ENCODE measurements around the gene TUBB1. TPM values are rescaled to one million over a fixed set of nuclear protein-coding genes. Genes with fewer than 3 reads are reported as not detected.

TUBB1 gene
- total RNA-seq, 4 donors from 2014 or later: under 0.01 to 0.83 TPM; not detected in 2

DNA sequence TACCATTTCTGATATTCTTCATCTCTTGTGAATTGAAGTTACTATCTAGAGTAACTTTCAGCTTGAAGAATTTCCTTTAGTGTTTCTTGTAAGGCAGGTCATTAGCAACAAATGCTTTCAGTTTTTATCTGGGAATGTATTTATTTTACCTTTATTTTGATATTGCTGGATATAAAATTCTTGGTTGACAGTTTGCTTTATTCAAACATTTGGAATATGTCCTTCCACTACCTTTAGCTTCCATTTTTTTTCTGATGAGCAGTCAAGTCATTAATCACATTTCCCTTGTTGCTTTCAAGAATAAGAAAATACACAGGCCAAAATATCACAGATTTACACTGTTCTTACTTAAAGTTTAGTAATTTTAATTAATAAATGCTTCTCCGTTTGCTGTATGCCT, 43.9 kb upstream of the TUBB1 start:
- H3K9me3 ChIP-seq: peaks cover 0 to 20% (median 10%) of the 10 kb centered on the region in 4 donors
- no peak overlapping the region for H3K4me3 ChIP-seq
- TF ChIP-seq POLR2A (IDR thresholded peaks at IDR 0.05; ENCODE audit: low read depth) (no peak), POLR2AphosphoS5 (IDR thresholded peaks at IDR 0.05) (no peak), EP300 (IDR thresholded peaks at IDR 0.05) (no peak)
- TF ChIP-seq, protein P1, sequence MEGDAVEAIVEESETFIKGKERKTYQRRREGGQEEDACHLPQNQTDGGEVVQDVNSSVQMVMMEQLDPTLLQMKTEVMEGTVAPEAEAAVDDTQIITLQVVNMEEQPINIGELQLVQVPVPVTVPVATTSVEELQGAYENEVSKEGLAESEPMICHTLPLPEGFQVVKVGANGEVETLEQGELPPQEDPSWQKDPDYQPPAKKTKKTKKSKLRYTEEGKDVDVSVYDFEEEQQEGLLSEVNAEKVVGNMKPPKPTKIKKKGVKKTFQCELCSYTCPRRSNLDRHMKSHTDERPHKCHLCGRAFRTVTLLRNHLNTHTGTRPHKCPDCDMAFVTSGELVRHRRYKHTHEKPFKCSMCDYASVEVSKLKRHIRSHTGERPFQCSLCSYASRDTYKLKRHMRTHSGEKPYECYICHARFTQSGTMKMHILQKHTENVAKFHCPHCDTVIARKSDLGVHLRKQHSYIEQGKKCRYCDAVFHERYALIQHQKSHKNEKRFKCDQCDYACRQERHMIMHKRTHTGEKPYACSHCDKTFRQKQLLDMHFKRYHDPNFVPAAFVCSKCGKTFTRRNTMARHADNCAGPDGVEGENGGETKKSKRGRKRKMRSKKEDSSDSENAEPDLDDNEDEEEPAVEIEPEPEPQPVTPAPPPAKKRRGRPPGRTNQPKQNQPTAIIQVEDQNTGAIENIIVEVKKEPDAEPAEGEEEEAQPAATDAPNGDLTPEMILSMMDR (IDR thresholded peaks at IDR 0.05): no peak
- intact Hi-C loops (cut with DNase I): no loop called here
- no peaks in the 10 kb centered on the region for H3K36me3 ChIP-seq
- DNase-seq (ENCODE audit: extremely low spot score): no peak
- 97% methylated on average over 1 of the region's 1 CpG for WGBS
- H3K27me3 ChIP-seq: no peaks in the 10 kb centered on the region
- peaks cover 0 to 1% (median under 1%) of the 10 kb centered on the region in 4 donors for H3K4me1 ChIP-seq
- H3K27ac ChIP-seq (replicated peaks in 1 of 4): no peak overlapping the region

DNA sequence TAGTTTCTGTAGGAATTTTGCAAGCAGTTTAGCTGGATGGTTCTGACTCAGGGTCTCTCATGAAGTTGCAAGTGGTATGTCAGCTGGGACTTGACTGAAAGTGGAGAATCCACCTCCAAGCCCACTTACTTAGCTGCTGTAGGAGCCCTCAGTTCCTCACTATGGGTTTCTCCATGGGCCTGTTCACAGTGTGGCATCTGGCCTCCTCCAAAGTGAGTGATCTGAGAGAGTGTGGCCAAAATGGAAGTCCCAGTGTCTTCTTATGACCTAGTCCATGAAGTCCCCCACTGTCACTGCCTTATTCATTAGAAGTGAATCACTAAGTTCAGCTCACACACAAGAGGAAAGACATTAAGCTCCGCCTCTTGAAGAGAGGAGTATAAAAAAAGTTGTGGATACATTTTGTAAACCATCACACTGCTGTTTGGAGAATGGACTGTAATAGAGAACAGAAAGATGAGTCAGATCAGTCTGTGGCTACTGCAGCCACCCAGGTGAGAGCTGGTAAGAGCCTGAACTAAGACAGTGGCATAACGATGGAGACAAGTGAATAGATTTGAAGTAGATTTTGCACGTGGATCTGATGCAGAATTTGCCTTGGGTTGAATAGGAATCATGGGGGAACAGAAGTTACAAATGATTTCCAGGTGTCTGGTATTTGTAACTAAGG, 43.0 kb upstream of the TUBB1 start:
- intact Hi-C loops (cut with DNase I): no loop called here
- no peak overlapping the region for H3K27ac ChIP-seq (replicated peaks in 1 of 4)
- no peaks in the 10 kb centered on the region for H3K27me3 ChIP-seq
- no peak overlapping the region for H3K4me3 ChIP-seq
- peaks cover 0 to 20% (median 10%) of the 10 kb centered on the region in 4 donors for H3K9me3 ChIP-seq
- no peaks in the 10 kb centered on the region for H3K36me3 ChIP-seq
- DNase-seq (ENCODE audit: extremely low spot score): no peak
- 90% methylated on average over 3 of the region's 3 CpGs for WGBS
- H3K4me1 ChIP-seq: peaks cover 0 to 6% (median 5%) of the 10 kb centered on the region in 4 donors
- no peak for TF ChIP-seq EP300 (IDR thresholded peaks at IDR 0.05)
- no peak for TF ChIP-seq POLR2AphosphoS5 (IDR thresholded peaks at IDR 0.05)
- TF ChIP-seq POLR2A (IDR thresholded peaks at IDR 0.05; ENCODE audit: low read depth): no peak

DNA sequence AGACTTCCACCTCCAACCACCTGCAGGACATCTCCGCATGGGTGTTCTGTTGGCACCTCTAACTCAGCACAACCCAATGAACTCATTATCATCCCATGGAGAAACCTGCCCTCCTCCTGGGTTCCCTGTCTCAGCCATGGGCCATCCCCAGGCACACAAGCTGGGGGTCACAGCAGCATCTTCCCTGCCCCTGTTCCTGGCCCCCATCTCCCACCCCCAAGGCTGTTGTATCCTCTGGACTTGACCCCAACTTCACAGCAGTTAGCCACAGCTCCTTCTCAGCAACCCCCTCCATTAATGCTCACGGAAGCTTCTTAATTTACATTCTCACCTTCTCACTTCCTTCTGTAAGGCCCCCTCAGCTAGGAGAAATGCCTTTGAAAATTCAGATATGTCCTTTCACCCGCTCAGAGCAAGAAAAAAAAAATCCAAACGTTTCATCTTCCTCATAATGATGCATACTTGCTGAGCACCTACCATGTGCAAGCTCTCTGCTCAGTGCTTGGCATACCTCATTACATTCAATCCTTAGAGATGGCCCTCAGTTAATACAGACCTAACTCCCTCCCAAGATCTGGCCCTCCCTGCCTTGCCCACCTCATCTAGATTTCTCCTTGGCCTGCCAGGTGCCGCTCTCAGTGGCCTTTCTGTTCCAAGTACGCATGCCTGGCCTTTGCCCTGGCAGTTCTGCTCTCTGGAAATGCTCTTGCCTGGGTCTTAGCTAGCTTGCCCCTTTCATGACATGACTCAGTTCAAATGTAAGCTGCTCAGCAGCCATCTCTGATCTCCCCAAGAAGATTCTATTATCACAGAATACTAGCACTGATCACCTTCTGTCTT, 40.7 kb upstream of the TUBB1 start:
- no peak overlapping the region for H3K4me3 ChIP-seq
- intact Hi-C loops (cut with DNase I): no loop called here
- TF ChIP-seq POLR2A (IDR thresholded peaks at IDR 0.05; ENCODE audit: low read depth) (no peak), POLR2AphosphoS5 (IDR thresholded peaks at IDR 0.05) (no peak), EP300 (IDR thresholded peaks at IDR 0.05) (no peak)
- TF ChIP-seq, protein P1 (IDR thresholded peaks at IDR 0.05): no peak
- H3K36me3 ChIP-seq: no peaks in the 10 kb centered on the region
- H3K4me1 ChIP-seq: peaks cover 18 to 25% (median 24%) of the 10 kb centered on the region in 4 donors
- WGBS: 72% methylated on average over 6 of the region's 6 CpGs
- H3K9me3 ChIP-seq: peaks cover 0 to 20% (median 10%) of the 10 kb centered on the region in 4 donors
- no peak overlapping the region for H3K27ac ChIP-seq (replicated peaks in 1 of 4)
- DNase-seq (ENCODE audit: extremely low spot score): no peak
- no peaks in the 10 kb centered on the region for H3K27me3 ChIP-seq

DNA sequence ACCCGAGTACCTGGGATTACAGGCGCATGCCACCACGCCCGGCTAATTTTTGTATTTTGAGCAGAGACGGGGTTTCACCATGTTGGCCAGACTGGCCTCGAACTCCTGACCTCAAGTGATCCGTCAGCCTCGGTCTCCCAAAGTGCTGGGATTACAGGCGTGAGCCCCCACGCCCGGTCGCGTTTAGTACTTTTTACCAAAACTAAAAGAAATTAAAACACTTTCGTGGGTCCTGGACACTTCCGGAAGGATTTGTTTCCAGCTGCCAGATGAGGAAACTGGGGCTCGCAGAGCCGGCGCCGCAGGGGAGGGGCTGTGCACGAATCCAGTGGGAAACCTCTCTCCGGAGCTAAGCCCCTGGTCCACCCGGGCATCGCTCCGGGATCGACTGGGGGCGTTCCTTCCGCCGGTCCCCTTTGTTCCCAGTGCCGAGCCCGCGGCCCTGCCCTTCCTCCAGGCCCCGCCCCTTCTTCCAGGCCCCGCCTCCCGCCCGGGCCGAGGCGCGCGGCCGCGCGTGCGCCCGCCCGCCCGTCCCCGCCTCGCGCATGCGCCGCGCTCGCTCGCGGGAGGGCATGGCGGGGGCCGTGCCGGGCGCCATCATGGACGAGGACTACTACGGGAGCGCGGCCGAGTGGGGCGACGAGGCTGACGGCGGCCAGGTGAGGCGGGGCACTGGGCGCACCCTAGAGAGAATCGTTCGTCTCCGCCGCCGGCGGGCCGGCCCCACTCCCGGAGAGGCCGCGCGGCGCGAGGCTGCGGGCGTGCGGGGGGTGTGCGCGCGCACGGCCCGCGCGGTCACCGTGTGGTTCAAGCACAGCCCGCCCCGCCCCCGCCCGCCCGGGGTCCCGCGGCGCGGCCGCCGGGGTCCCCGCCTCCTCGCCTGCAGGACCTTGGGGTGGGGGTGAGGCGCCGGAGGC, 38.3 kb upstream of the TUBB1 start, which contains the start of gene NELFCD:
TSS of gene NELFCD (plus strand) at position 546 of the 917 bp plus-strand sequence. CDS start at position 600, 54 bp downstream.
- intact Hi-C loops (cut with DNase I): loop anchor here (5.0 kb wide), 3 partner anchors 51 to 109 kb away; partner anchors contain the start of gene ATP5F1E
- Histone ChIP-seq H3K4me1 (peaks cover 33 to 49% (median 47%) of the 10 kb centered on the region in 4 donors), H3K9me3 (peaks cover 0 to 8% (median 2%) of the 10 kb centered on the region in 4 donors), H3K4me3 (peak within 1 kb of the TSS; percentile 73 to 97 (median 84)), H3K27ac (replicated peaks in 1 of 4) (peak within 1 kb of the TSS; percentile 81 to 83 (median 82)), H3K36me3 (peaks cover 0 to 4% (median under 1%) of the 10 kb centered on the region in 4 donors), H3K27me3 (no peaks in the 10 kb centered on the region)
- 38% methylated on average over 15 of the region's 109 CpGs for WGBS
- TF ChIP-seq POLR2AphosphoS5 (IDR thresholded peaks at IDR 0.05): peak; percentile 66 to 83
- no peak for TF ChIP-seq POLR2A (IDR thresholded peaks at IDR 0.05; ENCODE audit: low read depth)
- no peak for TF ChIP-seq EP300 (IDR thresholded peaks at IDR 0.05)
- TF ChIP-seq, protein P1 (IDR thresholded peaks at IDR 0.05): no peak
- DNase-seq (ENCODE audit: extremely low spot score): peak; percentile 94
